ENCODE results near the gene CAPN11.

DNA sequence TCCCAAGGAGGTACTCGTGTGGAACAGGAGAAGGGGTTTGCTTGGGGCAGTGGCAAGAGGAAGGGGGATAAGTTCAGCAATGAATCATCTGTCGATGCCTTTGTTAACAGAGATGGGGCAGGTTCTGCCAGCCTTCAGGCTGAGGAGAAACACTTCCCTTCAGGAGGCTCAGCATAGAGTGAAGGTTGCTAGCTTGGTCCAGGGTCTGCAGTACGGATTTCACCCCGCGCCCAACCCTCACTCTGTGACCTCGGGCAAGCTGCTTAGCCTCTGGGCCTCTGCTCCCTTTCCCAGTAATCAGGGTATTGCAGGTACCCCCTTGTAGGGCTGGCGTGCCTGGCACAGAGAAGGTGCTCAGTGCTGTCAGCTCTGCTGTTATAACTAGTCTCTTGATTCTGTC lies 7.5 kb downstream of the CAPN11 start:
- TF ChIP-seq SUZ12 (IDR thresholded peaks at IDR 0.05; ENCODE audit: unreplicated experiment) (no peak), ZNF384 (IDR thresholded peaks at IDR 0.05; ENCODE audit: borderline replicate concordance, low read depth, low read length) (no peak), MTA3 (IDR thresholded peaks at IDR 0.05; ENCODE audit: borderline replicate concordance, low read length) (no peak), TAF1 (IDR thresholded peaks at IDR 0.05; ENCODE audit: borderline replicate concordance, low read depth, low read length) (no peak)
- TF ChIP-seq, protein P1, sequence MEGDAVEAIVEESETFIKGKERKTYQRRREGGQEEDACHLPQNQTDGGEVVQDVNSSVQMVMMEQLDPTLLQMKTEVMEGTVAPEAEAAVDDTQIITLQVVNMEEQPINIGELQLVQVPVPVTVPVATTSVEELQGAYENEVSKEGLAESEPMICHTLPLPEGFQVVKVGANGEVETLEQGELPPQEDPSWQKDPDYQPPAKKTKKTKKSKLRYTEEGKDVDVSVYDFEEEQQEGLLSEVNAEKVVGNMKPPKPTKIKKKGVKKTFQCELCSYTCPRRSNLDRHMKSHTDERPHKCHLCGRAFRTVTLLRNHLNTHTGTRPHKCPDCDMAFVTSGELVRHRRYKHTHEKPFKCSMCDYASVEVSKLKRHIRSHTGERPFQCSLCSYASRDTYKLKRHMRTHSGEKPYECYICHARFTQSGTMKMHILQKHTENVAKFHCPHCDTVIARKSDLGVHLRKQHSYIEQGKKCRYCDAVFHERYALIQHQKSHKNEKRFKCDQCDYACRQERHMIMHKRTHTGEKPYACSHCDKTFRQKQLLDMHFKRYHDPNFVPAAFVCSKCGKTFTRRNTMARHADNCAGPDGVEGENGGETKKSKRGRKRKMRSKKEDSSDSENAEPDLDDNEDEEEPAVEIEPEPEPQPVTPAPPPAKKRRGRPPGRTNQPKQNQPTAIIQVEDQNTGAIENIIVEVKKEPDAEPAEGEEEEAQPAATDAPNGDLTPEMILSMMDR (IDR thresholded peaks at IDR 0.05 in 2 of 3, conservative IDR thresholded peaks at IDR 0.05 in 1 of 3; ENCODE audit: control insufficient read depth in 2 of 3, extremely low read depth in 1 of 3, insufficient read depth in 1 of 3, low read depth in 3 of 3, low read length in 3 of 3) = no peak
- TF ChIP-seq, protein P2, sequence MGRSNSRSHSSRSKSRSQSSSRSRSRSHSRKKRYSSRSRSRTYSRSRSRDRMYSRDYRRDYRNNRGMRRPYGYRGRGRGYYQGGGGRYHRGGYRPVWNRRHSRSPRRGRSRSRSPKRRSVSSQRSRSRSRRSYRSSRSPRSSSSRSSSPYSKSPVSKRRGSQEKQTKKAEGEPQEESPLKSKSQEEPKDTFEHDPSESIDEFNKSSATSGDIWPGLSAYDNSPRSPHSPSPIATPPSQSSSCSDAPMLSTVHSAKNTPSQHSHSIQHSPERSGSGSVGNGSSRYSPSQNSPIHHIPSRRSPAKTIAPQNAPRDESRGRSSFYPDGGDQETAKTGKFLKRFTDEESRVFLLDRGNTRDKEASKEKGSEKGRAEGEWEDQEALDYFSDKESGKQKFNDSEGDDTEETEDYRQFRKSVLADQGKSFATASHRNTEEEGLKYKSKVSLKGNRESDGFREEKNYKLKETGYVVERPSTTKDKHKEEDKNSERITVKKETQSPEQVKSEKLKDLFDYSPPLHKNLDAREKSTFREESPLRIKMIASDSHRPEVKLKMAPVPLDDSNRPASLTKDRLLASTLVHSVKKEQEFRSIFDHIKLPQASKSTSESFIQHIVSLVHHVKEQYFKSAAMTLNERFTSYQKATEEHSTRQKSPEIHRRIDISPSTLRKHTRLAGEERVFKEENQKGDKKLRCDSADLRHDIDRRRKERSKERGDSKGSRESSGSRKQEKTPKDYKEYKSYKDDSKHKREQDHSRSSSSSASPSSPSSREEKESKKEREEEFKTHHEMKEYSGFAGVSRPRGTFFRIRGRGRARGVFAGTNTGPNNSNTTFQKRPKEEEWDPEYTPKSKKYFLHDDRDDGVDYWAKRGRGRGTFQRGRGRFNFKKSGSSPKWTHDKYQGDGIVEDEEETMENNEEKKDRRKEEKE (IDR thresholded peaks at IDR 0.05) = no peak
- TF ChIP-seq, protein P3, sequence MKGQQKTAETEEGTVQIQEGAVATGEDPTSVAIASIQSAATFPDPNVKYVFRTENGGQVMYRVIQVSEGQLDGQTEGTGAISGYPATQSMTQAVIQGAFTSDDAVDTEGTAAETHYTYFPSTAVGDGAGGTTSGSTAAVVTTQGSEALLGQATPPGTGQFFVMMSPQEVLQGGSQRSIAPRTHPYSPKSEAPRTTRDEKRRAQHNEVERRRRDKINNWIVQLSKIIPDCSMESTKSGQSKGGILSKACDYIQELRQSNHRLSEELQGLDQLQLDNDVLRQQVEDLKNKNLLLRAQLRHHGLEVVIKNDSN (IDR thresholded peaks at IDR 0.05; ENCODE audit: borderline replicate concordance, extremely low read length, insufficient read depth, low read depth, low read length) = no peak
- TF ChIP-seq, protein P4, sequence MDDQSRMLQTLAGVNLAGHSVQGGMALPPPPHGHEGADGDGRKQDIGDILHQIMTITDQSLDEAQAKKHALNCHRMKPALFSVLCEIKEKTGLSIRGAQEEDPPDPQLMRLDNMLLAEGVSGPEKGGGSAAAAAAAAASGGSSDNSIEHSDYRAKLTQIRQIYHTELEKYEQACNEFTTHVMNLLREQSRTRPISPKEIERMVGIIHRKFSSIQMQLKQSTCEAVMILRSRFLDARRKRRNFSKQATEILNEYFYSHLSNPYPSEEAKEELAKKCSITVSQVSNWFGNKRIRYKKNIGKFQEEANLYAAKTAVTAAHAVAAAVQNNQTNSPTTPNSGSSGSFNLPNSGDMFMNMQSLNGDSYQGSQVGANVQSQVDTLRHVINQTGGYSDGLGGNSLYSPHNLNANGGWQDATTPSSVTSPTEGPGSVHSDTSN (IDR thresholded peaks at IDR 0.05; ENCODE audit: insufficient replicate concordance, low read depth, low read length) = no peak

Measured in GM12878 (cell line).